Activated CD4-positive, alpha-beta T cell treated with anti-CD3 and anti-CD28 coated beads, Interleukin-2, amount 50 U/mL, for 48 hours (primary cell): ENCODE results near the gene UQCC5.

Experiments
- DNase-seq, 2 experiments: peaks; one replicate each; pipeline ENCODE4 v3.0.0-alpha.2; 2020

Gene UQCC5

GRCh38 chr3:52535411-52536111 lies 844 bp upstream of the UQCC5 start:
- no peak for DNase-seq

GRCh38 chr3:52536112-52536368 lies 365 bp upstream of the UQCC5 start:
- DNase-seq, result no peak

- DNase-seq, result no peak
Observed at GRCh38 chr3:52537165-52537620, 788 bp downstream of the UQCC5 start.

- no peak for DNase-seq
Observed at GRCh38 chr3:52537726-52538421, 1.5 kb downstream of the UQCC5 start.

GRCh38 chr3:52539010-52539653 lies 2.7 kb downstream of the UQCC5 start:
- no peak for DNase-seq

GRCh38 chr3:52541050-52541449 lies 4.6 kb downstream of the UQCC5 start:
- no peak for DNase-seq

- DNase-seq, result no peak
Observed at GRCh38 chr3:52544937-52545336, 8.5 kb downstream of the UQCC5 start.

GRCh38 chr3:52546111-52546901 lies 9.9 kb downstream of the UQCC5 start:
- no peak for DNase-seq

- DNase-seq, result no peak
Observed at GRCh38 chr3:52547143-52547542, 10.7 kb downstream of the UQCC5 start.

- DNase-seq, result no peak
Observed at GRCh38 chr3:52551118-52551517, 14.7 kb downstream of the UQCC5 start.

GRCh38 chr3:52552089-52552488 lies 15.7 kb downstream of the UQCC5 start:
- no peak for DNase-seq

GRCh38 chr3:52554026-52554755 lies 17.8 kb downstream of the UQCC5 start:
- no peak for DNase-seq

- no peak for DNase-seq
Observed at GRCh38 chr3:52555056-52555455, 18.7 kb downstream of the UQCC5 start.

- no peak for DNase-seq
Observed at GRCh38 chr3:52557011-52557960, 20.9 kb downstream of the UQCC5 start.

- no peak for DNase-seq
Observed at GRCh38 chr3:52558436-52558835, 22.0 kb downstream of the UQCC5 start.

GRCh38 chr3:52561028-52561747 lies 24.8 kb downstream of the UQCC5 start:
- no peak for DNase-seq

GRCh38 chr3:52563984-52564383 lies 27.6 kb downstream of the UQCC5 start:
- DNase-seq, result no peak

GRCh38 chr3:52568069-52568468 lies 31.7 kb downstream of the UQCC5 start:
- DNase-seq, result no peak

- DNase-seq, result no peak
Observed at GRCh38 chr3:52570076-52570475, 33.7 kb downstream of the UQCC5 start.

GRCh38 chr3:52572221-52572620 lies 35.8 kb downstream of the UQCC5 start:
- DNase-seq, result no peak
